Testis (tissue), 3 donors: Measurements from ENCODE around the gene PTPRE. TPM values are rescaled to one million over a fixed set of nuclear protein-coding genes. Genes with fewer than 3 reads are reported as not detected.

Experiments used
- DNase-seq: peaks from one replicate; pipeline ENCODE4 v3.0.0-alpha.2; 2019
- H3K27ac ChIP-seq, 2 donors: fragments of 200-600 bp; sonication (generic); one replicate each; pipeline ENCODE4 v1.5.1; 2019
- H3K27me3 ChIP-seq: fragments of 200-600 bp; sonication (generic); one replicate; pipeline ENCODE4 v1.5.1; 2019
- H3K36me3 ChIP-seq: fragments of 200-600 bp; sonication (generic); one replicate; pipeline ENCODE4 v1.5.1; 2017; ENCODE audit warnings: low read depth; ENCODE audit errors: missing control alignments
- H3K4me1 ChIP-seq: fragments of 200-600 bp; sonication (generic); one replicate; pipeline ENCODE4 v1.5.1; 2019
- H3K4me3 ChIP-seq, 2 donors: fragments of 200-600 bp; sonication (generic); one replicate each; pipeline ENCODE4 v1.5.1; 2017 to 2019
- H3K9me3 ChIP-seq: fragments of 200-600 bp; sonication (generic); one replicate; pipeline ENCODE4 v1.5.1; 2017
- POLR2A ChIP-seq: fragments of 450-650 bp; IDR thresholded peaks from one replicate; pipeline ENCODE4 v1.6.1; 2017; ENCODE audit warnings: antibody characterized with exemption, mild to moderate bottlenecking, moderate library complexity
- WGBS, 2 donors: methylation state at CpG; one replicate each; pipeline ENCODE4 v1.1.5; 2018; 5-methylcytosine and 5-hydroxymethylcytosine counted together
- intact Hi-C: fragments of 100-400 bp; cut with DNase I; formaldehyde crosslinking; loops from one replicate; pipeline ENCODE4 v1.15.1; 2023; ENCODE audit warnings: low total_unique reads
- polyA plus RNA-seq: library from polyadenylated mRNA; stranded (reverse); fragments of 350-450 nt; fragmentation: Illumina TruSeq; extraction: RNeasy Lipid Tissue Mini Kit (QIAGEN cat#74804); gene quantifications from one replicate; pipeline ENCODE4 v1.2.3, GENCODE V29; 2014; ENCODE audit warnings: low read depth, low replicate concordance; ENCODE audit not compliant: insufficient read depth
- total RNA-seq, 2 donors: library from RNA; depleted of rRNA; stranded (reverse); fragments of >200 nt; gene quantifications; one replicate each; pipeline ENCODE4 v1.2.3, GENCODE V29; 2016
- TF ChIP-seq, protein P1 (sequence below), 3 experiments: fragments of 450-650 bp in 2 of 3; fragments of 200-600 bp in 1 of 3; sonication (generic) in 1 of 3; IDR thresholded peaks; one replicate each; pipeline ENCODE4 v1.5.1; 2016 to 2019; ENCODE audit warnings: antibody characterized with exemption in 3 of 3, mild to moderate bottlenecking in 2 of 3, moderate library complexity in 1 of 3

Gene PTPRE
- total and polyA plus RNA-seq, 3 donors from 2014 or later, result 10.0 to 26.6 (median 15.3) TPM

DNA sequence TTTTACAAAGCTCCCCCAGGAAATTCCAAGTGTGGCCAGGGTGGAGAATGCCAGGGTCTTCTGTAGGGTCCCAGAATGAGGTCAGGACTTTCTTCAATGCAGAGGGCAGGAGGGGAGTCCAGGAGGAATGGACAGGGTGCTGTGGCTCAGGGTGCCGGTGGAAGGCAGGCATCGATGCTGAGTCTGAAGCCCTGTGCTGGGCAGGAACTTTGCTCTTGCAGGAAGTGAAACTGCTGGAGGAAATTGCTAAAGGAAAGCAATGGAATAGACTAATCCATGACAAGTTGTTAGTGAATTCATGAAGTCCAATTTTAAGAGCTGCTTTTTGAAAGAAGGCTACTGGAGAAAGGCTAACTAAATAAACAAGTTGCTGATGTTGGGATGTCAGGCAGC is 14.8 kb downstream of the PTPRE start:
- DNase-seq, result no peak
- Histone ChIP-seq H3K36me3 (no peaks in the 10 kb centered on the region), H3K4me3 (no peak overlapping the region), H3K27me3 (no peaks in the 10 kb centered on the region), H3K4me1 (no peaks in the 10 kb centered on the region), H3K27ac (no peak overlapping the region), H3K9me3 (no peaks in the 10 kb centered on the region)
- TF ChIP-seq POLR2A, result no peak
- TF ChIP-seq, protein P1, sequence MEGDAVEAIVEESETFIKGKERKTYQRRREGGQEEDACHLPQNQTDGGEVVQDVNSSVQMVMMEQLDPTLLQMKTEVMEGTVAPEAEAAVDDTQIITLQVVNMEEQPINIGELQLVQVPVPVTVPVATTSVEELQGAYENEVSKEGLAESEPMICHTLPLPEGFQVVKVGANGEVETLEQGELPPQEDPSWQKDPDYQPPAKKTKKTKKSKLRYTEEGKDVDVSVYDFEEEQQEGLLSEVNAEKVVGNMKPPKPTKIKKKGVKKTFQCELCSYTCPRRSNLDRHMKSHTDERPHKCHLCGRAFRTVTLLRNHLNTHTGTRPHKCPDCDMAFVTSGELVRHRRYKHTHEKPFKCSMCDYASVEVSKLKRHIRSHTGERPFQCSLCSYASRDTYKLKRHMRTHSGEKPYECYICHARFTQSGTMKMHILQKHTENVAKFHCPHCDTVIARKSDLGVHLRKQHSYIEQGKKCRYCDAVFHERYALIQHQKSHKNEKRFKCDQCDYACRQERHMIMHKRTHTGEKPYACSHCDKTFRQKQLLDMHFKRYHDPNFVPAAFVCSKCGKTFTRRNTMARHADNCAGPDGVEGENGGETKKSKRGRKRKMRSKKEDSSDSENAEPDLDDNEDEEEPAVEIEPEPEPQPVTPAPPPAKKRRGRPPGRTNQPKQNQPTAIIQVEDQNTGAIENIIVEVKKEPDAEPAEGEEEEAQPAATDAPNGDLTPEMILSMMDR (IDR thresholded peaks at IDR 0.05), result no peak
- 81 to 91% methylated on average over 2 of the region's 2 CpGs for WGBS, 2 donors
- intact Hi-C loops, result no loop called here

DNA sequence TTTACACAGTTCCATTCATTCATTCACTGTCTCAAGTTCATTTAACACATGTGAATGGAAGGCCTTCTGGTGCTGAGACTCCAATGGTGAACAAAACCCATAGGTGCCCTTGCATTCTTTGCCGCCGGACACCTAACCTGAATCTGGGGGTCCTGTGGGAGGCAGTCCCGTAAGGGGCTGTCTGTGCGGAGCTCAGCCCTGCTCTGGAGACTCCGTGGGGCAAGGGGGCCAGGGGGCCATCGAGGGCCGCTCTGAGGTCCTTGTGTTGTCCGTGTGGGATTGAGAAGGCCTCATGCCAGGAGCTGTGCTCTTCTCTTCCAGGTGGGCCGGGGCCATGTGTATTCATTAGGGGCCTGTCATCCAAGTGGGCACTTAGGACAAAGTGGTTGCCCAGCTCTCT is 15.3 kb downstream of the PTPRE start:
- no peak overlapping the region for H3K27ac ChIP-seq
- no peak for DNase-seq
- no peaks in the 10 kb centered on the region for H3K36me3 ChIP-seq
- H3K9me3 ChIP-seq, result no peaks in the 10 kb centered on the region
- TF ChIP-seq POLR2A, result no peak
- TF ChIP-seq, protein P1 (IDR thresholded peaks at IDR 0.05), result no peak
- 96 to 98% methylated on average over 5 to 9 of the region's 9 CpGs for WGBS, 2 donors
- no peak overlapping the region for H3K4me3 ChIP-seq
- no peaks in the 10 kb centered on the region for H3K4me1 ChIP-seq
- no peaks in the 10 kb centered on the region for H3K27me3 ChIP-seq
- intact Hi-C loops, result no loop called here

DNA sequence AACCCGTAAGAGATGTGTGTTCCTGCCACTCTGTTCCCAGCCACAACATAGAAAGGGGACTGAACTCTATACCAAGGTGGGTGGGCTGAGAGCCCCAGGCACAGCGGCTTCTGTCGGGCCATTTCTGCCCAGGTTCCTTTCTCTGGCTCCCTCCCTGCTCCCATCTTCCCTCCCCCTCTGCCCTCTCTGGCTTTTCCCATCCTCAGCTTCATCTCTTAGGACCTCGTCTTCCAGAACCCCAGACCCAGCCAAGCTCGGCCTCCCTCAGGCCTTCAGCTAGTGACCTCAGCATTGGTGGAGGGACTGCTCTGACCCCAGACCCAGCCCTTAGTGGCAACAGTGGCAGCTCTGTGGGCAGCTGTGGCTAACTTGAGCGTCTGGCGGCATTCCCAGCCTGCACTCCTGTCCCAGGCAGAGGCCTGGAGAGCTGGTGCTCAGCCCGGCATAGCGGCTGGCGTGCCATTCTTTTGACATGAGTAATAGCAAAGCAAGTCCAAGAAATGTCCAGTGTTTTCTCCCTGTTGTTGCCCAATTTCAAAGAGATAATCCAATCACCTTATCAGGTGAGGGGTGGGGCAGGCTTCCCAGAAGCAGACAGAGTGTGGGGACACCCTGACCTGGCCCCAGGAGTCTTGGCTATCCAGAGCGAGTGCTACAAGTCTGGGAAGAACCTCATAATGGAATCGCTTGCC is 15.9 kb downstream of the PTPRE start:
- TF ChIP-seq POLR2A, result no peak
- TF ChIP-seq, protein P1 (IDR thresholded peaks at IDR 0.05), result no peak
- no peak overlapping the region for H3K4me3 ChIP-seq
- no peak overlapping the region for H3K27ac ChIP-seq
- intact Hi-C loops, result no loop called here
- H3K27me3 ChIP-seq, result no peaks in the 10 kb centered on the region
- WGBS, 2 donors, result 82 to 86% methylated on average over 12 of the region's 12 CpGs
- H3K9me3 ChIP-seq, result no peaks in the 10 kb centered on the region
- no peaks in the 10 kb centered on the region for H3K36me3 ChIP-seq
- DNase-seq, result peak; percentile 53
- H3K4me1 ChIP-seq, result no peaks in the 10 kb centered on the region

DNA sequence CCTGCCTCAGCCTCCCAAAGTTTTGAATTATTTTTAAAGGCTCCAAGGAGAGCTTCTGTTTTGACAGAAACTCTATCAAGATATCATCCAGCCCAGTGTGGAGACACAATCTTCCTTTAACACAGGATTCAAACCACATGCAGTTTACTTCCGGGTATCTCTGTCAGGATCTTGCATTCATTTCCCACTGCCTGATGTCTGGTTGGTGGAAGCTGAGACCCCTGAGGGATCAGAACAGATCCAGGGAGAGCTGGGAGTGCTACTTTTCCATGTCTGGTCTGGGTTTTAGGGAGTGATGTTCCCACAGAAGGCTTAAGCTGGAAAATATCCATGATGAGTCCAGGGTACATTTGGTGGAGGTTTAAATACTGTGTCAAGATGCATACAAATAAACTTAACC is 16.7 kb downstream of the PTPRE start:
- H3K27ac ChIP-seq, result no peak overlapping the region
- TF ChIP-seq, protein P1 (IDR thresholded peaks at IDR 0.05), result no peak
- TF ChIP-seq POLR2A, result no peak
- 84 to 94% methylated on average over 1 of the region's 1 CpG for WGBS, 2 donors
- no peaks in the 10 kb centered on the region for H3K27me3 ChIP-seq
- no peaks in the 10 kb centered on the region for H3K4me1 ChIP-seq
- no peaks in the 10 kb centered on the region for H3K36me3 ChIP-seq
- DNase-seq, result no peak
- intact Hi-C loops, result no loop called here
- no peaks in the 10 kb centered on the region for H3K9me3 ChIP-seq
- no peak overlapping the region for H3K4me3 ChIP-seq
